ENCODE data around the gene HSPA14.
A peak's percentile ranks its signal among the peaks of the same experiment; 100 is the strongest.
"Not testable (repeated sequence)": the region's sequence is repeated elsewhere in the genome, so short reads cannot be mapped to it uniquely, and the experiment has no call there.

Gene HSPA14

DNA sequence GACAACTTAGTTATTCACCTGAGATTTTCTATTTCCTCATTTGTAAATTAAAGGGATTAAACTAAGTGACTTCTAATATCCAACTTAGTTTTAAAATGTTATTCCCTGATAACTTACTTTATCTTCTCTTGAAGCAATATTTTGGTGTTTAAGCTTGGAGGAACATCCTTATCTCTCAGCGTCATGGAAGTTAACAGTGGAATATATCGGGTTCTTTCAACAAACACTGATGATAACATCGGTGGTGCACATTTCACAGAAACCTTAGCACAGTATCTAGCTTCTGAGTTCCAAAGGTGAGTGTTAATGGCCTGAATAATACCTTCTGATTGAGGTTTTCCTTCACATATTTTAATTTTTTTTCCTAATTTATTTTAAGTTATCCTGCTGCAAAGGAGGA lies 14.1 kb downstream of the HSPA14 start:
- H3K4me1 Mint-ChIP-seq (ENCODE audit: low read depth) = no peaks in the 10 kb centered on the region
- no peak overlapping the region for H3K4me3 Mint-ChIP-seq
- DNase-seq (ENCODE audit: low spot score) = no peak
- peaks cover 32% of the 10 kb centered on the region for H3K36me3 Mint-ChIP-seq (ENCODE audit: low read depth)
- no peaks in the 10 kb centered on the region for H3K9me3 Mint-ChIP-seq
- H3K27me3 Mint-ChIP-seq (ENCODE audit: low read depth) = no peaks in the 10 kb centered on the region
- H3K27ac Mint-ChIP-seq = no peak overlapping the region

DNA sequence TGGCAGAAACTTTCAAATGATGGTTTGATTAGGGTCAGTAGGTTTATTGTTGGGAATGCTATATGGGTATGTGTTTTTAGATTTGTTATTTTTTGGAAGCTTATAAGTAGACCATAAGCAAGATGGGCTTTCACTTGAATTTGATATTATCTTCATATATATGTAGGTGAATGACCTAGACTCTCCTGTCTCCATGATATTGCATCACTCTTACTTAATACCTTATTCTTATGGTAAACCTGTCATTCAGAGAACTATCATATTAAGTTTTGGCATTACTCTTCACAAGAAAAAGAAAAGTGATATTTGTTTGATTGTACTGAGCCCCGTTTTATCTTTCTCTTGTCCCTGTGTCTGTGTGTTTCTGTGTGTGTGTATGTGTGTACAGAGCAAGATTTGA lies 17.3 kb downstream of the HSPA14 start:
- H3K36me3 Mint-ChIP-seq (ENCODE audit: low read depth) = peaks cover 38% of the 10 kb centered on the region
- DNase-seq (ENCODE audit: low spot score) = no peak
- no peak overlapping the region for H3K27ac Mint-ChIP-seq
- H3K27me3 Mint-ChIP-seq (ENCODE audit: low read depth) = no peaks in the 10 kb centered on the region
- no peak overlapping the region for H3K4me3 Mint-ChIP-seq
- no peaks in the 10 kb centered on the region for H3K9me3 Mint-ChIP-seq
- H3K4me1 Mint-ChIP-seq (ENCODE audit: low read depth) = no peaks in the 10 kb centered on the region

DNA sequence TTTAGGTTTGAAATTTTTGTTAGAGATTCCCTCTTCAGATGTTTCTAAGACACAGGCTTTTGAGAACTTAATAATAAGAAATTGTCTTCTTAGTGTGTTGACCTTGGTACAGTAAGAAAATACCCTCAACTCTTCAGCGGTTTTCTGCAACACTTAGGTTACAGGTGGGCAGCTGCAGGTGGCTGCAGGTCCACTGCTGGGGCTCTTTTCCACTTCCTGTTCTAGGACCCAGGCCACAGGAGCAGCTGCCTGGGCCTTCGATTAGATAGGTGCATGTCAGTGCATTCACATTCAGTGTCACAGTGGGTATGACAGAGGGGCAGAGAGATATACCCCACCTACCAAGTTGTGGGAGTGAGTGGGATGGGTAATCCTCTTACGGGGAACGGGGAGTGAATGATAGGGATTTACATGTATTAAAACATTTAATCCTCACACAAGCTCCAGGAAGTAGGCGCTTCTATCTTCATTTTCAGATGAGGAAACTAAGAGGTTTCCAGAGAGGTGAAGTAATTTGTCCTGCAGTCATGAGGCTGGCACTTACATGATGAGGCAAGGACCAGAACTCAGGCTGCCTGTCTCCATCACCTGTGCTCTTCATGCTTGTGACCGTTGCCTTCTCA lies 20.3 kb downstream of the HSPA14 start:
- Mint-ChIP-seq H3K27ac (no peak overlapping the region), H3K27me3 (ENCODE audit: low read depth) (no peaks in the 10 kb centered on the region), H3K4me3 (no peak overlapping the region), H3K36me3 (ENCODE audit: low read depth) (peaks cover 31% of the 10 kb centered on the region), H3K4me1 (ENCODE audit: low read depth) (no peaks in the 10 kb centered on the region), H3K9me3 (no peaks in the 10 kb centered on the region)
- DNase-seq (ENCODE audit: low spot score) = no peak

DNA sequence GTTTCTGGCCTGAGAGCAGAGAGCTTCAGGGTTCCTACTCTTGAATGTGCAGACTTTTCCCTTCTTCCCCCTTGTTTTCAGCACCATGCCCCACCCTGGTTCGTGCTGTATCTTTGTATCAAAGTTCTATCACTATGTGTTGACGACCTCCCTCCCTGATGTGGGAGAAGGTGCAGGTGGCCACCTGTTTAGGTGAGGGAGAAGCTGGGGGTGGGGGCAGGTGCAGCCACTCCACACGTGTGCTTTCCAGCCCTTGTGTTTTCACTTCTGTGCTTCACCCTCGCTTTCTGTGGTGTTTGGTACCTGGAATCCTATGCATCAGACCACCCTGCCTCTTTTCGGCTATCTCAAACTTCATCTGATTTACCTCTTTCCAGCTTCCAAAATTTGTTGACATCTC lies 20.9 kb downstream of the HSPA14 start:
- peaks cover 32% of the 10 kb centered on the region for H3K36me3 Mint-ChIP-seq (ENCODE audit: low read depth)
- no peak for DNase-seq (ENCODE audit: low spot score)
- H3K4me1 Mint-ChIP-seq (ENCODE audit: low read depth) = no peaks in the 10 kb centered on the region
- H3K4me3 Mint-ChIP-seq = no peak overlapping the region
- no peak overlapping the region for H3K27ac Mint-ChIP-seq
- H3K27me3 Mint-ChIP-seq (ENCODE audit: low read depth) = no peaks in the 10 kb centered on the region
- no peaks in the 10 kb centered on the region for H3K9me3 Mint-ChIP-seq

DNA sequence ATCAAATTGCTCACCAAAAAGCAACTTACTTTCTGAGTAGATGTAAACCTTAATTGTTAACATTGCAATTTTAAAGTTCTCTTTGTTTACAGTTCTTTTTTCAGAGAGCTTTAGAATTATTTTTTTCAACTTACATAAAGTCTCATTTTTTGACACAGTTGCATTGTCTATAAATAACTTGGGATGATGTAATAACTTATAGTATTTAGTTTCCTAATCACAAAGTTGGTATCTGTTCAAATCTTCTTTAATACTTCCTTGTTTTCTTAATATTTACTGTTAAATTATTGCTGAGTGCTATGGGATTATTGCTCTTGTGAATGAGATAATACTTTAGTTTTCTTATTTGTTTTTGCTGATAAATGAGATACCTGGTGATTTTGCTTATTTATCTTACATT lies 21.7 kb downstream of the HSPA14 start:
- DNase-seq (ENCODE audit: low spot score) = no peak
- Mint-ChIP-seq H3K4me3 (no peak overlapping the region), H3K27me3 (ENCODE audit: low read depth) (no peaks in the 10 kb centered on the region), H3K9me3 (no peaks in the 10 kb centered on the region), H3K27ac (no peak overlapping the region), H3K36me3 (ENCODE audit: low read depth) (peaks cover 30% of the 10 kb centered on the region), H3K4me1 (ENCODE audit: low read depth) (no peaks in the 10 kb centered on the region)

DNA sequence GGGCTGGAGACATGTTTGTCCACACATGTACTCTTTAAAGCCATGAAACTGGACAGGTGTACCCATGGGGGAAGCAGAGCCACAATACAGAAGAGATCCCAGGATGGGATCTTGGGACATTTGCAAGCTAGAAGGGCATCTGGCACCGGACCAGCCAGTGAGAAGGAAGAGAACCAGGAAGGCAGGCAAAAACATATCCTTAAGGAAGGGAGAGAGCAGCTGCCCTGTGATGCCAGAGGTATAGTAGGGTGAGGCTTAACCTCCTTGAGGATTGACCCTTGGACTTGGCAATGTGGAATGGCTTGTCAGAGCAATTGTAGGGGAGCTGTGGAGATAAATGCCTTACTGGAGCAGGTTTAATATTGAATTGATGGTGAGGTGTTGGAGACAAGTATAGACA lies 22.7 kb downstream of the HSPA14 start:
- Mint-ChIP-seq H3K27ac (peak overlapping the region; percentile 7), H3K4me1 (ENCODE audit: low read depth) (no peaks in the 10 kb centered on the region), H3K9me3 (no peaks in the 10 kb centered on the region), H3K4me3 (no peak overlapping the region), H3K27me3 (ENCODE audit: low read depth) (no peaks in the 10 kb centered on the region), H3K36me3 (ENCODE audit: low read depth) (peaks cover 35% of the 10 kb centered on the region)
- DNase-seq (ENCODE audit: low spot score) = no peak

DNA sequence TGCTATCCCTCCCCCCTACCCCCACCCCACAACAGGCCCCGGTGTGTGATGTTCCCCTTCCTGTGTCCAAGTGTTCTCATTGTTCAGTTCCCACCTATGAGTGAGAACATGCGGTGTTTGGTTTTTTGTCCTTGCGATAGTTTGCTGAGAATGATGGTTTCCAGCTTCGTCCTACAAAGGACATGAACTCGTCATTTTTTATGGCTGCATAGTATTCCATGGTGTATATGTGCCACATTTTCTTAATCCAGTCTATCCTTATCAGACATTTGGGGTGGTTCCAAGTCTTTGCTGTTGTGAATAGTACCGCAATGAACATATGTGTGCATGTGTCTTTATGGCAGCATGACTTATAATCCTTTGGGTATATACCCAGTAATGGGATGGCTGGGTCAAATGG lies 26.4 kb downstream of the HSPA14 start:
- not testable (repeated sequence) for H3K4me3 Mint-ChIP-seq; H3K4me1 Mint-ChIP-seq (ENCODE audit: low read depth); H3K27me3 Mint-ChIP-seq (ENCODE audit: low read depth); DNase-seq (ENCODE audit: low spot score); H3K27ac Mint-ChIP-seq; H3K9me3 Mint-ChIP-seq
- H3K36me3 Mint-ChIP-seq (ENCODE audit: low read depth) = peaks cover 46% of the 10 kb centered on the region

DNA sequence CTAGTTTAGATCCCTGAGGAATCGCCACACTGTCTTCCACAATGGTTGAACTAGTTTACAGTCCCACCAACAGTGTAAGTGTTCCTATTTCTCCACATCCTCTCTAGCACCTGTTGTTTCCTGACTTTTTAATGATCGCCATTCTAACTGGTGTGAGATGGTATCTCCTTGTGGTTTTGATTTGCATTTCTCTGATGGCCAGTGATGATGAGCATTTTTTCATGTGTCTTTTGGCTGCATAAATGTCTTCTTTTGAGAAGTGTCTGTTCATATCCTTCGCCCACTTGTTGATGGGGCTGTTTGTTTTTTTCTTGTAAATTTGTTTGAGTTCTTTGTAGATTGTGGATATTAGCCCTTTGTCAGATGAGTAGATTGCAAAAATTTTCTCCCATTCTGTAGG lies 26.8 kb downstream of the HSPA14 start:
- H3K27ac Mint-ChIP-seq; H3K27me3 Mint-ChIP-seq (ENCODE audit: low read depth); H3K9me3 Mint-ChIP-seq; H3K4me1 Mint-ChIP-seq (ENCODE audit: low read depth); DNase-seq (ENCODE audit: low spot score); H3K4me3 Mint-ChIP-seq: not testable (repeated sequence)
- H3K36me3 Mint-ChIP-seq (ENCODE audit: low read depth) = peaks cover 49% of the 10 kb centered on the region

DNA sequence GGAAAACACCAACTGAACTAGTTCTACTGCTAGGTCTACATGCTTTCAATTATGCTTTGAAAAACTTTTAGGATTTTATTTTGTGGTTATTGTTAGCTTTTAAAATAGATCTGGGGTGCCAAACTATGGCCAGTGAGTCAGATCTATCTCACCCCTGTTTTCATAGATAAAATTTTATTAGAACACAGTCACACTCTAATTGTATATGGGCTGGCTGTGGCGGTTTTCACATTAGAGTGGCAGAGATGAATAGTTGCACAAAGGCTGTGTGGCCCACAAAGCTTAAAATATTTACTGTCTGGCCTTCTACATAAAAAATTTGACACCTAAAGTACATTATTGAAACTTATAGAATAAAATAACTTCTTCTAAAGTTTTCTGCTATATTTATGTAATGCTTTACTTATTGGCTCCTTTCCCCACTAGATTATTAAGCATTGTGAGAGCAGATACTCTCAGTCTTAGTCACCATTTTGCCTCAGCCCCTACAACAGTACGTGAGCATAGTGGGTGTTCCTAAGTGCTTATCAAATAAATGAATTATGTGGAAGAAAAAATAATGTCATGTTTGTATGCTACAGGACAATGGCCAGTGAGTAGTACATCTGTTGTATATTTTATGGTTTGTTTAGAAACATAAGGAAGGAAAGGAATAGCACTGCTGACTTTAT lies 35.1 kb downstream of the HSPA14 start:
- no peak overlapping the region for H3K4me3 Mint-ChIP-seq
- no peaks in the 10 kb centered on the region for H3K27me3 Mint-ChIP-seq (ENCODE audit: low read depth)
- H3K4me1 Mint-ChIP-seq (ENCODE audit: low read depth) = peaks cover 17% of the 10 kb centered on the region
- peaks cover 19% of the 10 kb centered on the region for H3K36me3 Mint-ChIP-seq (ENCODE audit: low read depth)
- DNase-seq (ENCODE audit: low spot score) = no peak
- H3K9me3 Mint-ChIP-seq = no peaks in the 10 kb centered on the region
- no peak overlapping the region for H3K27ac Mint-ChIP-seq

DNA sequence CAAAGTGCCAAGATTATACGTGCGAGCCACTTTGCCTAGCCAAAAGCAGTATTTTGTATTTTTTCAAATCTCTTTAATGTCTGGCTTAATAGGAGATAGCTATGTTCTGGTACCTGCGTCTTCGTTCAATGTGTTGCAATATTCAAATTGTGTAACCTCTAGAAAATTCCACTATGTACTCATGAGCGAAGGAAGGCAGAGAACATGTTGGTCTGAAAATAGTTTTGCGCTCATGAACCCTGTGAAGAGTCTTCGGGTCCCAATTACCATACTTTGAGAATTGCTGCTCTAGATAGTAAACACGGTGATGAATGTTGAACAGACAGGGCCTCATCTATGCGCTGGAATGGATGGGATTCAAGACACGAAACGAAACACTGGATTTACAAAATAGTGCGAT lies 37.8 kb downstream of the HSPA14 start:
- no peak overlapping the region for H3K27ac Mint-ChIP-seq
- no peak for DNase-seq (ENCODE audit: low spot score)
- peaks cover 28% of the 10 kb centered on the region for H3K4me1 Mint-ChIP-seq (ENCODE audit: low read depth)
- no peak overlapping the region for H3K4me3 Mint-ChIP-seq
- no peaks in the 10 kb centered on the region for H3K9me3 Mint-ChIP-seq
- peaks cover 4% of the 10 kb centered on the region for H3K36me3 Mint-ChIP-seq (ENCODE audit: low read depth)
- H3K27me3 Mint-ChIP-seq (ENCODE audit: low read depth) = no peaks in the 10 kb centered on the region

DNA sequence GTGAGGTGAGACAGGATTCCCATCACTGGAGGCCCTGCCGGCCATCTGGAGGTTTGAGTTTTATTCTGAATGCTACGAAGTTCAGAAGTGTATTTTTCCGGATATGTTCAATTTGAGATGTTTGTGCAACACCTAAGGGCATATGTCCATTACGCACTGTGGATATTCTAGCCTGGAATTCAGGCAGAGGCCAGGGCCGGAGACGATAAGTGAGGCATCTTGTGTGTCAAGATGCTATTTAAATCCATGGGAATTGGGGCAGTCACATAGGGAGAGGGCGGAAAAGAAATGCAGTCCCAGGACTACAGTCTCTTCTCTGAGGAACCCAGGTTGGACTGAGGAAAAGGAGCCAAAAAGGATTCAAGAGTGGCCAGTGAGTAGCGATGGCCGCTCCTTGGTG lies 38.7 kb downstream of the HSPA14 start:
- Mint-ChIP-seq H3K27me3 (ENCODE audit: low read depth) (no peaks in the 10 kb centered on the region), H3K36me3 (ENCODE audit: low read depth) (peaks cover 4% of the 10 kb centered on the region), H3K27ac (peak overlapping the region; percentile 55), H3K4me1 (ENCODE audit: low read depth) (peaks cover 34% of the 10 kb centered on the region), H3K9me3 (no peaks in the 10 kb centered on the region), H3K4me3 (peak overlapping the region; percentile 97)
- no peak for DNase-seq (ENCODE audit: low spot score)

DNA sequence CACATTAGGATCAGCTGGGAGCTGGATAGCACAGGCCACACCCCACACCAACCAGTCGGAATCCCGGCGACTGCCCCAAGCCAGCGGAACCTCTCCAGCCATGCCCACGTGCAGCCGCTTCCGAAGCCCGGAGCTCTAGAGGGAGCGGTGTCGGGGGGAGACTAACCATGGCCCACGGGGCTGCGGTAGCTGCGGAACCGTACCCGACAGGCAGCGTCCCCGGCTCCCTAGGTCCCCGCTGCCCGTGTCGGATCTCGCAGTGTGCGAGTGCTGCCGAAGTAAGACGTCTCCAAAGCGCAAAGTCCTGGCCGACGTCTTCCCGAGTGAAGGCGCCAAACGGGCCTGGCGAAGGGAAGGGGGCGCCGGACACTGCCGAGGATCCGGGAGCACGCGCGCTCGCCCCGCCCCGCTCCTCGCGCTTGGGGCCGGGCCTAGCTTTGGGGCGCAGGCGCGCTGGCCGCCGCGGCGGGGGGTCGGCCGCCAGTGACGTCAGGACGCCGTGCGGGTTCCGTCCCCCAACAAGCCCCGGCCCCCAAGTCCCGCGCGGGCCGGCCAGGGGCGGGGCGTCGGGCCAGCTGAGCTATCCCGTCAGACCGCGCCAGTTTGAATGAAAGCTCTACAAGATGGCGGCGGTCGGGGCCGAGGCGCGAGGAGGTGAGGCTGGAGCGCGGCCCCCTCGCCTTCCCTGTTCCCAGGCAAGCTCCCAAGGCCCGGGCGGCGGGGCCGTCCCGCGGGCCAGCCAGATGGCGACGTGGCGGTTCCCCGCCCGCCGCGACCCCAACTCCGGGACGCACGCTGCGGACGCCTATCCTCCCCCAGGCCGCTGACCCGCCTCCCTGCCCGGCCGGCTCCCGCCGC lies 40.4 kb downstream of the HSPA14 start, which contains the start of gene SUV39H2:
TSS of gene SUV39H2 (plus strand) at position 601 of the 858 bp plus-strand sequence. CDS start at position 624, 23 bp downstream.
- Mint-ChIP-seq H3K27me3 (ENCODE audit: low read depth) (no peaks in the 10 kb centered on the region), H3K36me3 (ENCODE audit: low read depth) (peaks cover 14% of the 10 kb centered on the region), H3K4me3 (peak within 1 kb of the TSS; percentile 97), H3K27ac (peak within 1 kb of the TSS; percentile 88), H3K4me1 (ENCODE audit: low read depth) (peaks cover 40% of the 10 kb centered on the region), H3K9me3 (no peaks in the 10 kb centered on the region)
- peak; percentile 95 for DNase-seq (ENCODE audit: low spot score)

DNA sequence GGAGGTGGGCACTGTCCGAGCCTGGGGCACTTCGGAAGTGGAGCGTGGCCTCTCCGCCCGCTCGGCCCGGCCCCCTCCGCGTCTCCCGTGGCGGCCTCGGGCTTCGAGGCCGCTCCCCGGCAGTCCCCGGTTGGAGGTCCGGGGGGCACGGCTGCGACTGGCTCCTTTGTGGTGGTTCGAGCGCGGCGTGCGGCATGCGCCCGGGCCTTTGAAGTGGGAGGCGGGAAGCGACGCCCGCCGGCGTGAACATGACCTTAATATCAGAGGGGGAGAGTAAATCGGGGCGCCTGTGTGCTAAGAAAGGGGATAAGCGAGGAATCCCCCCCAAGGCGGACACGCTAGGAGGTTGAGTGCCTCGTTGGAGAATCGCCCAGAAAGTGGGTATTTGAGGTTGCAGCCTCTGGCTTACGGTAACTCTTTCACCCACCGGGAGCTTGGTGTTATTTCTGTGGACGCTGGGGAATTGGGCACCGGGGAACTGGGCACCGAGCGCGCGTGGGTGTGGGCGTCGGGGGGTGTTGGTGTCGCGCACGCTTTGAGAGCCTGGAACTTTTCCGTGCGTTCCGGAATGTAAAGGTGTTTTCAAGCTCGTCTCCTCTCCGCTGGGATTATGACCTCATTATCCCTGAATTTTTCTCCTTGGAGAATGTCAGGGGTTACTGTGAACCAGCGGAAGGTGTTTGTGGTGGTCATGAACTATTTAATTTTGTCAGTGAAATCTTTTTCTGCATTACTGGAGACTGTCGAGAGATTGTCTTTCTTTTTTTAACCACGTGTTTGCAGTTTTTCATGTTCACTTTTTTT lies 41.2 kb downstream of the HSPA14 start:
- no peaks in the 10 kb centered on the region for H3K9me3 Mint-ChIP-seq
- peak overlapping the region; percentile 90 for H3K4me3 Mint-ChIP-seq
- H3K36me3 Mint-ChIP-seq (ENCODE audit: low read depth) = peaks cover 14% of the 10 kb centered on the region
- peak; percentile 27 for DNase-seq (ENCODE audit: low spot score)
- H3K27ac Mint-ChIP-seq = peak overlapping the region; percentile 88
- H3K4me1 Mint-ChIP-seq (ENCODE audit: low read depth) = peaks cover 40% of the 10 kb centered on the region
- H3K27me3 Mint-ChIP-seq (ENCODE audit: low read depth) = no peaks in the 10 kb centered on the region

DNA sequence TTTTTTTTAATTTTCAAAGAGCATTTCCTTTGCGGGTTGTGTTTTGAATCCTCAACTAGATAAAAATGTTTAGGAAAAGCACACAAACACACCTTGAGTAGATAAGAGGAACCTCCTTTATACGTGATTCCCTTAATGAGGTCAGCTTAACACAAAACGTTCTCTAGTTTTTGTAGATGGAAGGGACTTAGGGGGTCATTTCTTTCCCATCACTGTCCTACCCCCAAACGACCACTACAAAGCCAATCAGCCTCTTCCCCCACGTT lies 41.8 kb downstream of the HSPA14 start:
- H3K9me3 Mint-ChIP-seq = no peaks in the 10 kb centered on the region
- H3K36me3 Mint-ChIP-seq (ENCODE audit: low read depth) = peaks cover 14% of the 10 kb centered on the region
- no peak for DNase-seq (ENCODE audit: low spot score)
- peak overlapping the region; percentile 88 for H3K27ac Mint-ChIP-seq
- peak overlapping the region; percentile 90 for H3K4me3 Mint-ChIP-seq
- H3K27me3 Mint-ChIP-seq (ENCODE audit: low read depth) = no peaks in the 10 kb centered on the region
- peaks cover 40% of the 10 kb centered on the region for H3K4me1 Mint-ChIP-seq (ENCODE audit: low read depth)
